B cell (primary cell): ENCODE data around the gene EEF2KMT.

ENCODE experiments used
- EZH2 ChIP-seq: IDR thresholded peaks from 2 replicates; pipeline ENCODE4 v1.6.1; 2012; ENCODE audit warnings: borderline replicate concordance, low read depth, mild to moderate bottlenecking, moderate library complexity, low read length; ENCODE audit not compliant: insufficient read depth, poor library complexity, severe bottlenecking
- TF ChIP-seq, protein P1 (sequence below): fragments of 200-600 bp; IDR thresholded peaks from one replicate; pipeline ENCODE4 v1.8.0; 2022; ENCODE audit warnings: antibody characterized with exemption, mild to moderate bottlenecking

GRCh38 chr16:5071341-5071680, 26.3 kb downstream of the EEF2KMT start:
- TF ChIP-seq, protein P1, sequence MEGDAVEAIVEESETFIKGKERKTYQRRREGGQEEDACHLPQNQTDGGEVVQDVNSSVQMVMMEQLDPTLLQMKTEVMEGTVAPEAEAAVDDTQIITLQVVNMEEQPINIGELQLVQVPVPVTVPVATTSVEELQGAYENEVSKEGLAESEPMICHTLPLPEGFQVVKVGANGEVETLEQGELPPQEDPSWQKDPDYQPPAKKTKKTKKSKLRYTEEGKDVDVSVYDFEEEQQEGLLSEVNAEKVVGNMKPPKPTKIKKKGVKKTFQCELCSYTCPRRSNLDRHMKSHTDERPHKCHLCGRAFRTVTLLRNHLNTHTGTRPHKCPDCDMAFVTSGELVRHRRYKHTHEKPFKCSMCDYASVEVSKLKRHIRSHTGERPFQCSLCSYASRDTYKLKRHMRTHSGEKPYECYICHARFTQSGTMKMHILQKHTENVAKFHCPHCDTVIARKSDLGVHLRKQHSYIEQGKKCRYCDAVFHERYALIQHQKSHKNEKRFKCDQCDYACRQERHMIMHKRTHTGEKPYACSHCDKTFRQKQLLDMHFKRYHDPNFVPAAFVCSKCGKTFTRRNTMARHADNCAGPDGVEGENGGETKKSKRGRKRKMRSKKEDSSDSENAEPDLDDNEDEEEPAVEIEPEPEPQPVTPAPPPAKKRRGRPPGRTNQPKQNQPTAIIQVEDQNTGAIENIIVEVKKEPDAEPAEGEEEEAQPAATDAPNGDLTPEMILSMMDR, result no peak
- TF ChIP-seq EZH2, result no peak
